ENCODE results near the gene ATF2. TPM values are rescaled to one million over a fixed set of nuclear protein-coding genes. Genes with fewer than 3 reads are reported as not detected.
A peak's percentile ranks its signal among the peaks of the same experiment; 100 is the strongest.

The ATF2 gene
- total and polyA plus RNA-seq, 9 of the 15 experiments (the other 6 are each of a cell fraction or from before 2014, with no cell fraction given), result 24.2 to 111 (median 45.9) TPM

GRCh38 chr2:175181104-175181876, 13.3 kb upstream of the ATF2 start, which contains the start of gene ATP5MC3 (continued):
- peak; percentile 40; the same call in 1 of the 2 replicates for TF ChIP-seq SMARCC2 (IDR thresholded peaks at IDR 0.05; ENCODE audit: low read depth)
- no peak for TF ChIP-seq TSHZ1 (CRISPR knock-in tag; IDR thresholded peaks at IDR 0.05)
- TF ChIP-seq HMG20A (CRISPR knock-in tag; conservative IDR thresholded peaks at IDR 0.05), result no peak
- peak; percentile 83 for TF ChIP-seq ELF1 (tag; IDR thresholded peaks at IDR 0.05)
- no peak for TF ChIP-seq ZNF764 (CRISPR knock-in tag; IDR thresholded peaks at IDR 0.05; ENCODE audit: low read depth)
- TF ChIP-seq DMBX1 (CRISPR knock-in tag; IDR thresholded peaks at IDR 0.05; ENCODE audit: borderline replicate concordance), result no peak; the same call in 1 of the 2 replicates
- TF ChIP-seq THRB (CRISPR knock-in tag; conservative IDR thresholded peaks at IDR 0.05), result no peak
- no peak for TF ChIP-seq ZNF586 (CRISPR knock-in tag; conservative IDR thresholded peaks at IDR 0.05)
- peak; percentile 48; the same call in 1 of the 2 replicates for TF ChIP-seq GATAD2B (IDR thresholded peaks at IDR 0.05; ENCODE audit: borderline replicate concordance)
- no peak; a peak in 1 of 4 replicates for TF ChIP-seq TEAD1 (CRISPR knock-in tag; IDR thresholded peaks at IDR 0.05)
- TF ChIP-seq SMARCA4 (IDR thresholded peaks at IDR 0.05), result no peak; the same call in 1 of the 2 replicates
- no peak for TF ChIP-seq HINFP (tag; conservative IDR thresholded peaks at IDR 0.05; ENCODE audit: low read depth)
- TF ChIP-seq HNRNPH1 (optimal IDR thresholded peaks at IDR 0.05; ENCODE audit: low read depth, low read length), result no peak
- TF ChIP-seq HMGXB4 (CRISPR knock-in tag; IDR thresholded peaks at IDR 0.05), result peak; percentile 82; the same call in 1 of the 2 replicates
- peak; percentile 82 for TF ChIP-seq ZBTB2 (IDR thresholded peaks at IDR 0.05)
- TF ChIP-seq PYGO2 (tag; IDR thresholded peaks at IDR 0.05), result no peak
- TF ChIP-seq COPS2 (conservative IDR thresholded peaks at IDR 0.05), result no peak
